ENCODE results near the gene LDLRAD3. TPM values are rescaled to one million over a fixed set of nuclear protein-coding genes. Genes with fewer than 3 reads are reported as not detected.

LDLRAD3 gene
- polyA plus RNA-seq, 1 donor (not counting 4 experiments of a cell fraction or from before 2014, with no cell fraction given) = 13.1 TPM

DNA sequence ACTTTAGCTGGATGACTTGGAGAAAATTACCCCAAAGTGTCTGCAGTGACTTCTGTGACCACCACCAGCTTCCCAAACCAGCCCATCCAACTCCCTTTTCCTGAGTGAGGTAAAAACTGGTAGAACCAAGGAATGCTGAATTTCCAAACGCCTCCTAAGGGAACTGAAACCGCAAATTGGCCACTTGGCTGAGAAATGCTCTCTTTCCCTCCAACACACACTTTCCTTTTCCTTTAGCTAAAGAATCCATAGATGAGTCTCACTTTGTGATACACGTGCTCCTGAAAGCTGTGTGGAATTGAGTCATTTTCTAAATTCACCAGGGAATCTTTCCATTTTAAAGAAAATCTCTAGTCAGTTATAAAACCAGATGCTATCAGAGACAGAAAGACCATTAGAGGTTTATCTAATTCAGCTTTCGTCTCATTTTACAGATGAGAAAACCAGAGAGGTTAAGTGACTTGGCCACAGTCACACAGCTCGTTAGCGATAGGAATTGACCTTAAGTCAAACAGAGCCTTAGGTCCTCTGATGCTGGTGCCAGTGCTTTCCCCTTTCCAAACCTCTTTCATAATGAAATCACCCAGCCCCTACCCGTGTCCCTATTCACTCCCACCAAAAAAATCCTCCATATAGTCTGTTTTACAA, 208.2 kb downstream of the LDLRAD3 start:
- peaks cover 45% of the 10 kb centered on the region for H3K4me1 ChIP-seq (ENCODE audit: control insufficient read depth, extremely low read depth, insufficient read depth, low read length)
- TF ChIP-seq, protein P1, sequence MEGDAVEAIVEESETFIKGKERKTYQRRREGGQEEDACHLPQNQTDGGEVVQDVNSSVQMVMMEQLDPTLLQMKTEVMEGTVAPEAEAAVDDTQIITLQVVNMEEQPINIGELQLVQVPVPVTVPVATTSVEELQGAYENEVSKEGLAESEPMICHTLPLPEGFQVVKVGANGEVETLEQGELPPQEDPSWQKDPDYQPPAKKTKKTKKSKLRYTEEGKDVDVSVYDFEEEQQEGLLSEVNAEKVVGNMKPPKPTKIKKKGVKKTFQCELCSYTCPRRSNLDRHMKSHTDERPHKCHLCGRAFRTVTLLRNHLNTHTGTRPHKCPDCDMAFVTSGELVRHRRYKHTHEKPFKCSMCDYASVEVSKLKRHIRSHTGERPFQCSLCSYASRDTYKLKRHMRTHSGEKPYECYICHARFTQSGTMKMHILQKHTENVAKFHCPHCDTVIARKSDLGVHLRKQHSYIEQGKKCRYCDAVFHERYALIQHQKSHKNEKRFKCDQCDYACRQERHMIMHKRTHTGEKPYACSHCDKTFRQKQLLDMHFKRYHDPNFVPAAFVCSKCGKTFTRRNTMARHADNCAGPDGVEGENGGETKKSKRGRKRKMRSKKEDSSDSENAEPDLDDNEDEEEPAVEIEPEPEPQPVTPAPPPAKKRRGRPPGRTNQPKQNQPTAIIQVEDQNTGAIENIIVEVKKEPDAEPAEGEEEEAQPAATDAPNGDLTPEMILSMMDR (optimal IDR thresholded peaks at IDR 0.05 in 1 of 3, IDR thresholded peaks at IDR 0.05 in 1 of 3, conservative IDR thresholded peaks at IDR 0.05 in 1 of 3; ENCODE audit: extremely low read depth in 1 of 3, insufficient read depth in 2 of 3, low read length in 3 of 3) = no peak
- no peak for TF ChIP-seq EZH2 (IDR thresholded peaks at IDR 0.05; ENCODE audit: low read length)
- DNase-seq (ENCODE audit: low read depth, low spot score) (no peak), FAIRE-seq (no peak)
- no peaks in the 10 kb centered on the region for H4K20me1 ChIP-seq (ENCODE audit: control insufficient read depth, extremely low read depth, insufficient read depth, low read length)
- H3K4me2 ChIP-seq (ENCODE audit: control insufficient read depth, extremely low read depth, insufficient read depth, low read depth, low read length) = no peak overlapping the region
- no peak overlapping the region for H3K4me3 ChIP-seq (ENCODE audit: control insufficient read depth in 2 of 3, extremely low read depth in 1 of 3, insufficient read depth in 2 of 3, low read depth in 1 of 3, low read length in 3 of 3)
- peaks cover 0 to 1% of the 10 kb centered on the region in 2 experiments for H3K36me3 ChIP-seq (ENCODE audit: control insufficient read depth in 2 of 2, extremely low read depth in 1 of 2, insufficient read depth in 2 of 2, low read length in 2 of 2)
- no peak overlapping the region for H3K9ac ChIP-seq (ENCODE audit: control insufficient read depth, extremely low read depth, insufficient read depth, low read length)
- no peaks in the 10 kb centered on the region for H3K79me2 ChIP-seq (ENCODE audit: control insufficient read depth, insufficient read depth, low read length)
- dilution Hi-C loops (cut with MboI; ENCODE audit: extremely low pct_ligation_motif_present, low sequenced_read_pairs) = no loop called here
- H3K9me1 ChIP-seq (ENCODE audit: control insufficient read depth, extremely low read depth, insufficient read depth, low read length) = no peaks in the 10 kb centered on the region
- H3K9me3 ChIP-seq (ENCODE audit: control insufficient read depth, low read depth, low read length) = no peaks in the 10 kb centered on the region
- H3K27ac ChIP-seq (ENCODE audit: control insufficient read depth, insufficient read depth, low read length) = no peak overlapping the region
- H2AFZ ChIP-seq (ENCODE audit: control insufficient read depth, low read length) = no peak overlapping the region
- no peaks in the 10 kb centered on the region for H3K27me3 ChIP-seq (ENCODE audit: control insufficient read depth, extremely low read depth, insufficient read depth, low read length)

DNA sequence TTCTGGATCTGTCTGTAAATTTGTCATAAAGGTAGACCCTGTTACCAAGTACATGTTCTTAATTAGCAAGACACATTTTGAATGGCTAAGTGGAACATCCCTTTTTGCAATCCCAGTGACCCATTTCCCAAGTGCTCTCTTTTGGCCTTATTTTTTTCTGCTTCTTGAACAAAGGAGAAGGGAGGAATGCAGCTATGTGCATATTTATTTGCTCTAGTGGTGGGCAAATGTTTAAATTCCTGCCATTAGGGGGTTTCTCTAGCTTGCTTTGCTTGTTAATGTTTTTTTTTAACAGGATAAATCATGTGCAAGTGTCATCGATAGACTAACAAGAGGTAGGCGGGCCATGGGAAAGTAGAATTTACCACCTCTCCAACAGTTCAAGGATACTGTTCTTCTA, 209.7 kb downstream of the LDLRAD3 start:
- dilution Hi-C loops (cut with MboI; ENCODE audit: extremely low pct_ligation_motif_present, low sequenced_read_pairs) = no loop called here
- Histone ChIP-seq H3K4me3 (ENCODE audit: control insufficient read depth in 2 of 3, extremely low read depth in 1 of 3, insufficient read depth in 2 of 3, low read depth in 1 of 3, low read length in 3 of 3) (no peak overlapping the region), H2AFZ (ENCODE audit: control insufficient read depth, low read length) (no peak overlapping the region), H3K9me3 (ENCODE audit: control insufficient read depth, low read depth, low read length) (no peaks in the 10 kb centered on the region), H3K9me1 (ENCODE audit: control insufficient read depth, extremely low read depth, insufficient read depth, low read length) (no peaks in the 10 kb centered on the region), H3K27me3 (ENCODE audit: control insufficient read depth, extremely low read depth, insufficient read depth, low read length) (no peaks in the 10 kb centered on the region), H3K4me2 (ENCODE audit: control insufficient read depth, extremely low read depth, insufficient read depth, low read depth, low read length) (no peak overlapping the region), H3K4me1 (ENCODE audit: control insufficient read depth, extremely low read depth, insufficient read depth, low read length) (peaks cover 45% of the 10 kb centered on the region), H4K20me1 (ENCODE audit: control insufficient read depth, extremely low read depth, insufficient read depth, low read length) (no peaks in the 10 kb centered on the region), H3K9ac (ENCODE audit: control insufficient read depth, extremely low read depth, insufficient read depth, low read length) (no peak overlapping the region), H3K36me3 (ENCODE audit: control insufficient read depth in 2 of 2, extremely low read depth in 1 of 2, insufficient read depth in 2 of 2, low read length in 2 of 2) (peaks cover 0 to under 1% of the 10 kb centered on the region in 2 experiments), H3K27ac (ENCODE audit: control insufficient read depth, insufficient read depth, low read length) (no peak overlapping the region), H3K79me2 (ENCODE audit: control insufficient read depth, insufficient read depth, low read length) (no peaks in the 10 kb centered on the region)
- no peak for DNase-seq (ENCODE audit: low read depth, low spot score)
- no peak for FAIRE-seq
- TF ChIP-seq, protein P1 (optimal IDR thresholded peaks at IDR 0.05 in 1 of 3, IDR thresholded peaks at IDR 0.05 in 1 of 3, conservative IDR thresholded peaks at IDR 0.05 in 1 of 3; ENCODE audit: extremely low read depth in 1 of 3, insufficient read depth in 2 of 3, low read length in 3 of 3) = no peak

All from keratinocyte (primary cell).